ENCODE data around the gene SLC26A4.

Gene SLC26A4

DNA sequence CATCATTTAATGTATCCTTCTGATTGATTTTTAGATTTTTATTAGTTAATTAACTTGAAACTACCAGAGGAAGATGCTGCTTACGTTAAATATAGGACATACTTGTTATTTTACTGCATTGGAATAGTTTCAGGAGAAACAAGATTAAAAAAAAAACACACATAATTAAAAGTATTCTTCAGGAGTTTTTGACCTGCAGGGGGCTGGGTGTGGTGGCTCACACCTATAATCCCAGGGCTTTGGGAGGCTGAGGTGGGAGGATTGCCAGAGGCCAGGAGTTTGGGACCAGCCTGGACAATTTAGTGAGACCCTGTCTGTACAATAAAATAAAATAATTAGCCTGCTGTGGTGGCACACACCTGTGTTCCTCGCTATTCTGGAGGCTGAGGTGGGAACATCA, 94.0 kb downstream of the SLC26A4 start:
- no peak for DNase-seq (ENCODE audit: low read depth)

DNA sequence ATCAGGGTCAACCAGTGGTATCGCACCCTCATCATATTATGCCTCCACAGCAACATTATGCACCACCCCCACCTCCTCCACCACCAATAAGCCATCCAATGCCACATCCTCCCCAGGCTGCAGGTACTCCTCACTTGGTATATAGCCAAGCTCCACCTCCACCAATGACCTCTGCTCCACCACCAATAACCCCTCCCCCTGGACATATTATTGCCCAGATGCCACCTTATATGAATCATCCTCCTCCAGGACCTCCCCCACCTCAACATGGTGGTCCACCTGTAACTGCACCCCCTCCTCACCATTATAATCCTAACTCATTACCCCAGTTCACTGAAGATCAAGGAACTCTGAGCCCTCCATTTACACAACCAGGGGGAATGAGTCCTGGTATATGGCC, 98.0 kb downstream of the SLC26A4 start:
- DNase-seq (ENCODE audit: low read depth): no peak

DNA sequence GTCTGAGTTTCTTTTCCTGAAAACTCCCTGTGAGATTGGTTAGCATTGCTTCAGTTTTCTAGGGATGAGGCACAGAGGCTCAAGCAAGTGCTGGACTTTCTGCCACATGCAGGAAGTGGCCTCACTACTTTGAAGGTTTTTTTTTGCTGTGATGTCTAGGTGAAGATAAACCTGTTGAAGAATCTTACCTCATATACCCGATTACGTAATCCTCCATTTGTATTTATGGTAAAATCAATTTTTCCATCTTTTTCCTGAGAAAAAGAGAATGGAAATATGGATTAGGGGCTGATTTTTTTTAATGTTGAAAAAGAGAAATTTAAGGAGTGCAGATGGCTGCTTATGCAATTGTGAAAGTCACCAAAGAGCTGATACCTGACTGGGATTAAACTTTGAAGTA, 106.8 kb downstream of the SLC26A4 start:
- no peak for DNase-seq (ENCODE audit: low read depth)

All from stimulated activated CD8-positive, alpha-beta memory T cell treated with anti-CD3 and anti-CD28 coated beads, Interleukin-12 subunit alpha, Interleukin-12 subunit beta, amount 100 ng/mL, for 1 hour (primary cell).